Uterus (tissue), 2 donors: ENCODE measurements around the gene PDPR.
"Not testable (repeated sequence)": the region's sequence is repeated elsewhere in the genome, so short reads cannot be mapped to it uniquely, and the experiment has no call there.

Source experiments
- POLR2A ChIP-seq, 2 donors: fragments of 450-650 bp; IDR thresholded peaks; one replicate each; pipeline ENCODE4 v1.6.1; 2016; ENCODE audit warnings: antibody characterized with exemption in 2 of 2, mild to moderate bottlenecking in 1 of 2, moderate library complexity in 1 of 2
- TF ChIP-seq, protein P1 (sequence below), 4 experiments: fragments of 200-600 bp in 2 of 4; fragments of 450-650 bp in 2 of 4; sonication (generic) in 2 of 4; IDR thresholded peaks; one replicate each; pipeline ENCODE4 v1.5.1; 2016 to 2019; ENCODE audit warnings: antibody characterized with exemption in 4 of 4, mild to moderate bottlenecking in 2 of 4, moderate library complexity in 1 of 4

DNA sequence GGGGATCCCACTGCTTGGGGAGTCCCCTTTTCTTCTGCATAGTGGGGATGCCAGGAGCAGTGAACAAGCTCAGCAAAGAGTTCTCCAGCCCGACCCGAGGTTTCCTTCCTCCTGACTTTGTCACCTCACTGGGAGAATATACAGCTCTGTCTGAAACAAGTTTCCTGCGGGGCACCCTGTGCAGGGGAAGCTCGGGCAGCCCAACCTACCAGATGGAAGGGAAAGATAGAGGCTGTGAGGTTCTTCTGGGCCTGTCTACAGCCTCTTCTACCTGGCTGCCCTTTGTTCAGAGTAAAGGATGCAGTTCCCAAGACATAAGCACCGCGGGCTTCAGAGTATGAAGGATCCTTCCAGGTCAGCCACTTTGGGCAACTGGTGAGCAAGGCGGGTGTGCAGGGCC is 83.5 kb downstream of the PDPR start:
- TF ChIP-seq, protein P1, sequence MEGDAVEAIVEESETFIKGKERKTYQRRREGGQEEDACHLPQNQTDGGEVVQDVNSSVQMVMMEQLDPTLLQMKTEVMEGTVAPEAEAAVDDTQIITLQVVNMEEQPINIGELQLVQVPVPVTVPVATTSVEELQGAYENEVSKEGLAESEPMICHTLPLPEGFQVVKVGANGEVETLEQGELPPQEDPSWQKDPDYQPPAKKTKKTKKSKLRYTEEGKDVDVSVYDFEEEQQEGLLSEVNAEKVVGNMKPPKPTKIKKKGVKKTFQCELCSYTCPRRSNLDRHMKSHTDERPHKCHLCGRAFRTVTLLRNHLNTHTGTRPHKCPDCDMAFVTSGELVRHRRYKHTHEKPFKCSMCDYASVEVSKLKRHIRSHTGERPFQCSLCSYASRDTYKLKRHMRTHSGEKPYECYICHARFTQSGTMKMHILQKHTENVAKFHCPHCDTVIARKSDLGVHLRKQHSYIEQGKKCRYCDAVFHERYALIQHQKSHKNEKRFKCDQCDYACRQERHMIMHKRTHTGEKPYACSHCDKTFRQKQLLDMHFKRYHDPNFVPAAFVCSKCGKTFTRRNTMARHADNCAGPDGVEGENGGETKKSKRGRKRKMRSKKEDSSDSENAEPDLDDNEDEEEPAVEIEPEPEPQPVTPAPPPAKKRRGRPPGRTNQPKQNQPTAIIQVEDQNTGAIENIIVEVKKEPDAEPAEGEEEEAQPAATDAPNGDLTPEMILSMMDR (IDR thresholded peaks at IDR 0.05) = not testable (repeated sequence)
- TF ChIP-seq POLR2A (IDR thresholded peaks at IDR 0.05) = not testable (repeated sequence)
